Neuron (in vitro differentiated cells): ENCODE results near the gene GREM2.

Experiments used
- H2AFZ ChIP-seq: one replicate; pipeline ENCODE4 v1.6.1; 2013; ENCODE audit warnings: low read depth, mild to moderate bottlenecking, inconsistent platforms, low read length, moderate library complexity
- H3K27me3 ChIP-seq: one replicate; pipeline ENCODE4 v1.6.1; 2013; ENCODE audit warnings: low read length; ENCODE audit not compliant: insufficient read depth
- H3K36me3 ChIP-seq: one replicate; pipeline ENCODE4 v1.6.1; 2013; ENCODE audit warnings: low read length; ENCODE audit not compliant: insufficient read depth
- H3K4me1 ChIP-seq: one replicate; pipeline ENCODE4 v1.6.1; 2013; ENCODE audit warnings: low read length; ENCODE audit not compliant: insufficient read depth
- H3K4me3 ChIP-seq: 2 replicates; pipeline ENCODE4 v1.5.1; 2013; ENCODE audit warnings: mild to moderate bottlenecking, low read length, moderate library complexity
- H3K9me3 ChIP-seq: one replicate; pipeline ENCODE4 v1.6.1; 2013; ENCODE audit warnings: low read length

Gene GREM2

GRCh38 chr1:240524356-240525069 lies 87.4 kb downstream of the GREM2 start:
- Histone ChIP-seq H2AFZ (no peak overlapping the region), H3K27me3 (no peaks in the 10 kb centered on the region), H3K36me3 (no peaks in the 10 kb centered on the region), H3K4me3 (no peak overlapping the region), H3K9me3 (no peaks in the 10 kb centered on the region), H3K4me1 (no peaks in the 10 kb centered on the region)

GRCh38 chr1:240522122-240522822 lies 89.7 kb downstream of the GREM2 start:
- Histone ChIP-seq H3K36me3 (no peaks in the 10 kb centered on the region), H3K4me1 (no peaks in the 10 kb centered on the region), H3K9me3 (no peaks in the 10 kb centered on the region), H2AFZ (no peak overlapping the region), H3K27me3 (no peaks in the 10 kb centered on the region), H3K4me3 (no peak overlapping the region)

GRCh38 chr1:240517891-240518290 lies 94.1 kb downstream of the GREM2 start:
- no peaks in the 10 kb centered on the region for H3K36me3 ChIP-seq
- no peaks in the 10 kb centered on the region for H3K4me1 ChIP-seq
- H3K9me3 ChIP-seq, result no peaks in the 10 kb centered on the region
- no peaks in the 10 kb centered on the region for H3K27me3 ChIP-seq
- H2AFZ ChIP-seq, result no peak overlapping the region
- H3K4me3 ChIP-seq, result no peak overlapping the region

- no peaks in the 10 kb centered on the region for H3K4me1 ChIP-seq
- H3K4me3 ChIP-seq, result no peak overlapping the region
- no peaks in the 10 kb centered on the region for H3K9me3 ChIP-seq
- no peaks in the 10 kb centered on the region for H3K36me3 ChIP-seq
- no peak overlapping the region for H2AFZ ChIP-seq
- no peaks in the 10 kb centered on the region for H3K27me3 ChIP-seq
Observed at GRCh38 chr1:240516069-240516468, 95.9 kb downstream of the GREM2 start.

- no peaks in the 10 kb centered on the region for H3K9me3 ChIP-seq
- no peaks in the 10 kb centered on the region for H3K36me3 ChIP-seq
- no peaks in the 10 kb centered on the region for H3K27me3 ChIP-seq
- H3K4me1 ChIP-seq, result no peaks in the 10 kb centered on the region
- H3K4me3 ChIP-seq, result no peak overlapping the region
- no peak overlapping the region for H2AFZ ChIP-seq
Observed at GRCh38 chr1:240515505-240515904, 96.5 kb downstream of the GREM2 start.

GRCh38 chr1:240511789-240512188 lies 100.2 kb downstream of the GREM2 start:
- Histone ChIP-seq H3K4me1 (no peaks in the 10 kb centered on the region), H2AFZ (no peak overlapping the region), H3K36me3 (no peaks in the 10 kb centered on the region), H3K27me3 (no peaks in the 10 kb centered on the region), H3K4me3 (no peak overlapping the region), H3K9me3 (no peaks in the 10 kb centered on the region)

- H3K4me1 ChIP-seq, result no peaks in the 10 kb centered on the region
- no peaks in the 10 kb centered on the region for H3K9me3 ChIP-seq
- H3K36me3 ChIP-seq, result no peaks in the 10 kb centered on the region
- no peak overlapping the region for H2AFZ ChIP-seq
- H3K4me3 ChIP-seq, result no peak overlapping the region
- H3K27me3 ChIP-seq, result no peaks in the 10 kb centered on the region
Observed at GRCh38 chr1:240508950-240509349, 103.0 kb downstream of the GREM2 start.

- Histone ChIP-seq H2AFZ (no peak overlapping the region), H3K4me1 (no peaks in the 10 kb centered on the region), H3K27me3 (no peaks in the 10 kb centered on the region), H3K9me3 (no peaks in the 10 kb centered on the region), H3K4me3 (no peak overlapping the region), H3K36me3 (no peaks in the 10 kb centered on the region)
Observed at GRCh38 chr1:240508201-240508600, 103.8 kb downstream of the GREM2 start.

- Histone ChIP-seq H3K9me3 (no peaks in the 10 kb centered on the region), H3K27me3 (no peaks in the 10 kb centered on the region), H2AFZ (no peak overlapping the region), H3K4me1 (no peaks in the 10 kb centered on the region), H3K4me3 (no peak overlapping the region), H3K36me3 (no peaks in the 10 kb centered on the region)
Observed at GRCh38 chr1:240506176-240506575, 105.8 kb downstream of the GREM2 start.

GRCh38 chr1:240503558-240503957 lies 108.4 kb downstream of the GREM2 start:
- H2AFZ ChIP-seq, result no peak overlapping the region
- H3K36me3 ChIP-seq, result no peaks in the 10 kb centered on the region
- no peak overlapping the region for H3K4me3 ChIP-seq
- H3K27me3 ChIP-seq, result no peaks in the 10 kb centered on the region
- peaks cover 7% of the 10 kb centered on the region for H3K4me1 ChIP-seq
- H3K9me3 ChIP-seq, result no peaks in the 10 kb centered on the region

GRCh38 chr1:240503036-240503435 lies 108.9 kb downstream of the GREM2 start:
- Histone ChIP-seq H3K4me3 (no peak overlapping the region), H2AFZ (no peak overlapping the region), H3K4me1 (peaks cover 11% of the 10 kb centered on the region), H3K27me3 (no peaks in the 10 kb centered on the region), H3K9me3 (no peaks in the 10 kb centered on the region), H3K36me3 (no peaks in the 10 kb centered on the region)

GRCh38 chr1:240501115-240501514 lies 110.8 kb downstream of the GREM2 start:
- H3K9me3 ChIP-seq, result no peaks in the 10 kb centered on the region
- H3K4me1 ChIP-seq, result peaks cover 11% of the 10 kb centered on the region
- no peak overlapping the region for H3K4me3 ChIP-seq
- no peaks in the 10 kb centered on the region for H3K36me3 ChIP-seq
- no peaks in the 10 kb centered on the region for H3K27me3 ChIP-seq
- H2AFZ ChIP-seq, result no peak overlapping the region

GRCh38 chr1:240500647-240501046 lies 111.3 kb downstream of the GREM2 start:
- Histone ChIP-seq H3K27me3 (no peaks in the 10 kb centered on the region), H3K36me3 (no peaks in the 10 kb centered on the region), H3K4me1 (peaks cover 11% of the 10 kb centered on the region)

More at GRCh38 chr1:240500647-240501046, 111.3 kb downstream of the GREM2 start:
- H2AFZ ChIP-seq, result no peak overlapping the region
- no peak overlapping the region for H3K4me3 ChIP-seq
- no peaks in the 10 kb centered on the region for H3K9me3 ChIP-seq
